Posterior cingulate gyrus (tissue), 11 donors: ENCODE data around the gene SCGB3A2.

Source experiments
- DNase-seq, 10 donors: peaks; one replicate each; pipeline versions ENCODE4 v3.0.0 to v3.0.0-alpha.2; 2020 to 2021; ENCODE audit warnings: mixed read lengths in 3 of 10
- intact Hi-C: fragments of 100-400 bp; cut with DNase I; formaldehyde crosslinking; loops from one replicate; pipeline ENCODE4 v1.15.1; 2023

SCGB3A2 gene

GRCh38 chr5:147878066-147878759 is at the start of gene SCGB3A2:
SCGB3A2 (plus strand) TSS chr5:147878711; CDS start chr5:147878804, 93 bp downstream.
- intact Hi-C loops: no loop called here
- DNase-seq: no peak

- no peak for DNase-seq
- intact Hi-C loops: no loop called here
These were observed 48.5 kb upstream of the SCGB3A2 start for GRCh38 chr5:147830035-147830434.

- intact Hi-C loops: no loop called here
- no peak for DNase-seq
These were observed 47.0 kb upstream of the SCGB3A2 start, which contains the start of gene SPINK1 for GRCh38 chr5:147831465-147831864. SPINK1 (minus strand) TSS chr5:147831671; CDS start chr5:147831577, 94 bp downstream.

- intact Hi-C loops: no loop called here
- no peak for DNase-seq
These were observed 46.0 kb upstream of the SCGB3A2 start for GRCh38 chr5:147832541-147832940.

- intact Hi-C loops: no loop called here
- no peak for DNase-seq
These were observed 43.1 kb upstream of the SCGB3A2 start for GRCh38 chr5:147835386-147835798.

- DNase-seq: no peak
These were observed 42.1 kb upstream of the SCGB3A2 start for GRCh38 chr5:147836439-147836838.

GRCh38 chr5:147842869-147843268 is 35.6 kb upstream of the SCGB3A2 start:
- no peak for DNase-seq
- intact Hi-C loops: no loop called here

More at GRCh38 chr5:147836439-147836838, 42.1 kb upstream of the SCGB3A2 start:
- intact Hi-C loops: no loop called here

- intact Hi-C loops: no loop called here
- no peak for DNase-seq
These were observed 33.7 kb upstream of the SCGB3A2 start for GRCh38 chr5:147844846-147845245.

GRCh38 chr5:147845618-147846017 is 32.9 kb upstream of the SCGB3A2 start:
- intact Hi-C loops: no loop called here
- DNase-seq: no peak

- intact Hi-C loops: no loop called here
- no peak for DNase-seq
These were observed 29.3 kb upstream of the SCGB3A2 start for GRCh38 chr5:147849226-147849625.

- DNase-seq: no peak
- intact Hi-C loops: no loop called here
These were observed 26.9 kb upstream of the SCGB3A2 start for GRCh38 chr5:147851578-147851977.

- intact Hi-C loops: no loop called here
- no peak for DNase-seq
These were observed 26.1 kb upstream of the SCGB3A2 start for GRCh38 chr5:147852365-147852764.

GRCh38 chr5:147853372-147853987 is 25.0 kb upstream of the SCGB3A2 start:
- intact Hi-C loops: no loop called here
- no peak for DNase-seq

- intact Hi-C loops: no loop called here
- DNase-seq: no peak
These were observed 24.2 kb upstream of the SCGB3A2 start for GRCh38 chr5:147854331-147854730.

- intact Hi-C loops: no loop called here
- no peak for DNase-seq
These were observed 23.4 kb upstream of the SCGB3A2 start for GRCh38 chr5:147854894-147855773.

- intact Hi-C loops: no loop called here
- DNase-seq: no peak
These were observed 22.8 kb upstream of the SCGB3A2 start for GRCh38 chr5:147855774-147856069.

- DNase-seq: no peak
- intact Hi-C loops: no loop called here
These were observed 21.7 kb upstream of the SCGB3A2 start for GRCh38 chr5:147856801-147857200.

- peak in 8 of 10 donors; percentile 16 to 75 (median 60) for DNase-seq
- intact Hi-C loops: loop anchor here (2.0 kb wide), 1 partner anchor 75 kb away; no protein-coding TSS in a partner anchor
These were observed 21.0 kb upstream of the SCGB3A2 start for GRCh38 chr5:147857302-147858129.

GRCh38 chr5:147858565-147858964 is 19.9 kb upstream of the SCGB3A2 start:
- no peak for DNase-seq
- intact Hi-C loops: loop anchor here (2.0 kb wide), 1 partner anchor 74 kb away; no protein-coding TSS in a partner anchor

GRCh38 chr5:147859962-147860640 is 18.4 kb upstream of the SCGB3A2 start:
- intact Hi-C loops: loop anchor here (2.0 kb wide), 1 partner anchor 73 kb away; no protein-coding TSS in a partner anchor
- DNase-seq: no peak
